ENCODE results near the gene RASSF8. TPM values are rescaled to one million over a fixed set of nuclear protein-coding genes. Genes with fewer than 3 reads are reported as not detected.

RASSF8 gene
- polyA plus RNA-seq, 1 donor (not counting 4 experiments of a cell fraction or from before 2014, with no cell fraction given) = 10.5 TPM

DNA sequence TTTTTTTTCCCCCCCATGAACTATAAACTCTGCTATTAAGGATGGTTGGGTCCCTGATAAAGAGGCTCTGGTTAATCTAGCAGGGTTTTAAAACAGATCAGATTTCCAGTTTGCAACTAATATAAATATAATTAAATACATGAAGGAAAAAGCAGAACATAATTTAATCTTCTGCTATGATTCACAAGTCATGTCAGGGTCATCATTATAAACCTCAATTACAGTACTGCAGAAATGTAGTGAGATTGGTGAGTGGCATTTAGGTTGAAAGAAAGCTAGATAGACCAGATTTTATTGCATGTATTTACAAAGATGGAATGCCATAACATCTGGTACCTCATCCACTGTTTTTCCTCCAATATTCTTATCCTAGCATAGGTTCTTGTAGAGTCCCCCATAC is 14.5 kb upstream of the RASSF8 start:
- TF ChIP-seq EZH2 (IDR thresholded peaks at IDR 0.05; ENCODE audit: low read length) = no peak
- H3K79me2 ChIP-seq (ENCODE audit: control insufficient read depth, insufficient read depth, low read length) = no peaks in the 10 kb centered on the region
- no peaks in the 10 kb centered on the region for H3K9me3 ChIP-seq (ENCODE audit: control insufficient read depth, low read depth, low read length)
- DNase-seq (ENCODE audit: low read depth, low spot score) (no peak), FAIRE-seq (no peak)
- no peaks in the 10 kb centered on the region for H3K27me3 ChIP-seq (ENCODE audit: control insufficient read depth, extremely low read depth, insufficient read depth, low read length)
- H3K36me3 ChIP-seq (ENCODE audit: control insufficient read depth in 2 of 2, extremely low read depth in 1 of 2, insufficient read depth in 2 of 2, low read length in 2 of 2) = no peaks in the 10 kb centered on the region
- H4K20me1 ChIP-seq (ENCODE audit: control insufficient read depth, extremely low read depth, insufficient read depth, low read length) = no peaks in the 10 kb centered on the region
- no peaks in the 10 kb centered on the region for H3K4me1 ChIP-seq (ENCODE audit: control insufficient read depth, extremely low read depth, insufficient read depth, low read length)
- H3K4me2 ChIP-seq (ENCODE audit: control insufficient read depth, extremely low read depth, insufficient read depth, low read depth, low read length) = no peak overlapping the region
- no peak overlapping the region for H3K27ac ChIP-seq (ENCODE audit: control insufficient read depth, insufficient read depth, low read length)
- dilution Hi-C loops (cut with MboI; ENCODE audit: extremely low pct_ligation_motif_present, low sequenced_read_pairs) = no loop called here
- no peak overlapping the region for H3K9ac ChIP-seq (ENCODE audit: control insufficient read depth, extremely low read depth, insufficient read depth, low read length)
- H3K4me3 ChIP-seq (ENCODE audit: control insufficient read depth in 2 of 3, extremely low read depth in 1 of 3, insufficient read depth in 2 of 3, low read depth in 1 of 3, low read length in 3 of 3) = no peak overlapping the region
- H2AFZ ChIP-seq (ENCODE audit: control insufficient read depth, low read length) = no peak overlapping the region
- no peaks in the 10 kb centered on the region for H3K9me1 ChIP-seq (ENCODE audit: control insufficient read depth, extremely low read depth, insufficient read depth, low read length)

DNA sequence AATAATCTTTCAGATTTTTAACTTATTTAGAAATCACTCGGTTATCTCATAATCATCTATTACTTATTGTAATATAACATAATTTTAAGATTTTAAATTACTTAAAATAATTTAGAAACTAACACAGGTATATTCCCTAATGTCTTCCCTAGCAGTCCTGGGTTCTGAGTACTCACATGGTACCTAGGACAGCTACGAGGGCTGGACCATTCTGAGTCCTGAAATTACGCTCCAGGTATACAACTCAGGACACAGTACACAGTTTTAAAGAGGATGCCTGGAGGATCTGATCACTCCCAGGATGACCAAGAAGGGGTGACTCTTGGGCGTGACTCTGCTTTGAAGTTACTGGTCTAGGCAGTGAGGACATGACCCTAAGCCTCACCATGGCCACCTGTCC is 9.1 kb upstream of the RASSF8 start:
- Histone ChIP-seq H2AFZ (ENCODE audit: control insufficient read depth, low read length) (no peak overlapping the region), H3K9me1 (ENCODE audit: control insufficient read depth, extremely low read depth, insufficient read depth, low read length) (no peaks in the 10 kb centered on the region), H3K4me2 (ENCODE audit: control insufficient read depth, extremely low read depth, insufficient read depth, low read depth, low read length) (no peak overlapping the region), H3K36me3 (ENCODE audit: control insufficient read depth in 2 of 2, extremely low read depth in 1 of 2, insufficient read depth in 2 of 2, low read length in 2 of 2) (no peaks in the 10 kb centered on the region), H3K4me1 (ENCODE audit: control insufficient read depth, extremely low read depth, insufficient read depth, low read length) (no peaks in the 10 kb centered on the region), H3K4me3 (ENCODE audit: control insufficient read depth in 2 of 3, extremely low read depth in 1 of 3, insufficient read depth in 2 of 3, low read depth in 1 of 3, low read length in 3 of 3) (no peak overlapping the region), H4K20me1 (ENCODE audit: control insufficient read depth, extremely low read depth, insufficient read depth, low read length) (no peaks in the 10 kb centered on the region), H3K27me3 (ENCODE audit: control insufficient read depth, extremely low read depth, insufficient read depth, low read length) (no peaks in the 10 kb centered on the region), H3K9me3 (ENCODE audit: control insufficient read depth, low read depth, low read length) (no peaks in the 10 kb centered on the region), H3K79me2 (ENCODE audit: control insufficient read depth, insufficient read depth, low read length) (no peaks in the 10 kb centered on the region), H3K27ac (ENCODE audit: control insufficient read depth, insufficient read depth, low read length) (no peak overlapping the region), H3K9ac (ENCODE audit: control insufficient read depth, extremely low read depth, insufficient read depth, low read length) (no peak overlapping the region)
- TF ChIP-seq, protein P1, sequence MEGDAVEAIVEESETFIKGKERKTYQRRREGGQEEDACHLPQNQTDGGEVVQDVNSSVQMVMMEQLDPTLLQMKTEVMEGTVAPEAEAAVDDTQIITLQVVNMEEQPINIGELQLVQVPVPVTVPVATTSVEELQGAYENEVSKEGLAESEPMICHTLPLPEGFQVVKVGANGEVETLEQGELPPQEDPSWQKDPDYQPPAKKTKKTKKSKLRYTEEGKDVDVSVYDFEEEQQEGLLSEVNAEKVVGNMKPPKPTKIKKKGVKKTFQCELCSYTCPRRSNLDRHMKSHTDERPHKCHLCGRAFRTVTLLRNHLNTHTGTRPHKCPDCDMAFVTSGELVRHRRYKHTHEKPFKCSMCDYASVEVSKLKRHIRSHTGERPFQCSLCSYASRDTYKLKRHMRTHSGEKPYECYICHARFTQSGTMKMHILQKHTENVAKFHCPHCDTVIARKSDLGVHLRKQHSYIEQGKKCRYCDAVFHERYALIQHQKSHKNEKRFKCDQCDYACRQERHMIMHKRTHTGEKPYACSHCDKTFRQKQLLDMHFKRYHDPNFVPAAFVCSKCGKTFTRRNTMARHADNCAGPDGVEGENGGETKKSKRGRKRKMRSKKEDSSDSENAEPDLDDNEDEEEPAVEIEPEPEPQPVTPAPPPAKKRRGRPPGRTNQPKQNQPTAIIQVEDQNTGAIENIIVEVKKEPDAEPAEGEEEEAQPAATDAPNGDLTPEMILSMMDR (optimal IDR thresholded peaks at IDR 0.05 in 1 of 3, IDR thresholded peaks at IDR 0.05 in 1 of 3, conservative IDR thresholded peaks at IDR 0.05 in 1 of 3; ENCODE audit: extremely low read depth in 1 of 3, insufficient read depth in 2 of 3, low read length in 3 of 3) = no peak
- TF ChIP-seq EZH2 (IDR thresholded peaks at IDR 0.05; ENCODE audit: low read length) = no peak
- dilution Hi-C loops (cut with MboI; ENCODE audit: extremely low pct_ligation_motif_present, low sequenced_read_pairs) = no loop called here
- FAIRE-seq (no peak), DNase-seq (ENCODE audit: low read depth, low spot score) (no peak)

Measured in keratinocyte (primary cell).